Stimulated activated CD8-positive, alpha-beta memory T cell treated with anti-CD3 and anti-CD28 coated beads, Interleukin-7, amount 100 ng/mL, for 4 hours (primary cell): ENCODE measurements around the gene CCDC57.

Source experiments
- DNase-seq, 2 donors: peaks; one replicate each; pipeline ENCODE4 v3.0.0-alpha.2; 2020; ENCODE audit warnings: low read depth in 2 of 2

The CCDC57 gene

DNA sequence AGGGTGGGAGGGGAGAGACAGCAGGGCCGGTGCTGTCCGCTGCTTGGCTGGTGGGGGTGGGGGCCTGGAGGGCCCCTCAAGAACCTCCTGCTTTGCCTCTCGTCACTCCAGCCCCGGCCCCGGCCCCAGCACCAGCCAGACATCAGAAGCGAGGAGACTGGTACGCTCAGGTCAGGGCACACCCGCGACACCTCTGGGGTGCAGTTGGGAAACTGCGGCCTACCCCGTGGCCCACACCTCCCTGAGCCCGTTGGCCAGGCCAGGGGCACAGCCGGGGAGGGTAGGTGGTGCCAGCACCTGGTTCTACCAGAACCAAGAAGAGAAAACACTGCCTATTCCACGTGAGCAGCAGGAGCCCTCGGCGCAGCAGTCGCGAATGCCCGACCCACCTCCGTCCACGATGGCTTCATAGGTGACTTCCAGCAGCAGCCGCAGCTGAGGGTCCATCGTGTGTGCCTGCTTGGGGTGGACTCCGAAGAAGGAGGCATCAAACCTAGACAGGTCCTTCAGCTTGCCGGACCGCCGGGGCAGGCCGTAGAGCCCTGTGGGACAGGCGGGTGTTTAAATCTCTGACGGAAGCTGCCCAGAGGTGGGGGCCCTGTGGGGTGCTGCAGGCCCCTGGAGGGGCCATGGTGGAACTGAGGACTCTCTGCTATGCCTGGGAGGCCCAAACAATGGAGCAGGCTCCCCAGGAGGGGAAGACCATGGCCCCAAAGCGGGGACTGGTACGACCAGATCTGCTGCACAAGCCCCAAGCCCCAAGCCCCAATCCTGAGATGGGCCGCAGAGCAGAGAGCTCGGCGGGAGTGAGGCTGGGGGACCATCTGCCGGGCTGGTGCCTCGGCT lies 117.5 kb downstream of the CCDC57 start:
- DNase-seq = no peak

- DNase-seq = no peak
Measured at GRCh38 chr17:82092995-82093751, 119.5 kb downstream of the CCDC57 start.

DNA sequence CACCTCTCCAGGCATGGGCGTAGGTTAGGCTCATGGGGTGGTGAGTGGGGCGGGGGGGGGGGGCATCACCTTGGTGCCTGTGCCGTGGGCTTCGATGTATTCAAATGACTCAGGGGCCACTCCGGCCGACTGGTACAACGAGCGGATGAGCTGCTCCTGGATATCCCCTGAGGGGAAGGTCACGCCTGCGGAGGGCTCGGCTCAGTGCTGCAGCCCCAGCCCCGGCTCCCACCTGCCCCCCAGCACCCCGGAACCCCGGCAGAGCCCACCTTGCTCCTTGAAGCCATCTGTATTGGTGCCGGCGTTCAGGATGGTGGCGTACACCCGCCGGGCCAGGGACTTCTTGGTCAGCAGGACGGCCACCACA lies 120.0 kb downstream of the CCDC57 start:
- no peak for DNase-seq

DNA sequence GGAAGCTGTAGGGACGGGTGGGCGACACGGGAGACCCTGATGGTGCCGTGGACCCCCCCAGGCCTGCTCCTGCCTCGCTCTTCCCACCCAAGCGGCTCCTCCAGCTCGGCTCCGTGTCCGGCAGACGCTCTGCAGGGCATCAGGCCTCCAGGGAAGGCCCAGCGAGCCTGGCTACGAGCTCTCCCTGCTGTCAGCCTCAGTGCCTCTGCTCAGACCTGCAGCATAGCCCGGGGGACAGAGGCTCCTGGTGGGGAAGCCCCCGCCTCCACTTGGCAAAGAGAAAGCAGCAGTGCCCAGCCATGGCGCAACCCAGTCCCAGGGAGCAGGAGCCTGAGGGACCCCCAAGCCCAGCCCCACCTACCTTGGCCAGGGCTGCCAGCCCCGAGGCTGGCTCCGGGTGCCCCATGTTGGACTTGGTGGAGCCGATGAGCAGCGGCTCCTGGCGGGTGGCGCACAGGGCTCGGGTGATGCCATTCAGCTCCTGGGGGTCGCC lies 120.5 kb downstream of the CCDC57 start:
- DNase-seq = no peak

DNA sequence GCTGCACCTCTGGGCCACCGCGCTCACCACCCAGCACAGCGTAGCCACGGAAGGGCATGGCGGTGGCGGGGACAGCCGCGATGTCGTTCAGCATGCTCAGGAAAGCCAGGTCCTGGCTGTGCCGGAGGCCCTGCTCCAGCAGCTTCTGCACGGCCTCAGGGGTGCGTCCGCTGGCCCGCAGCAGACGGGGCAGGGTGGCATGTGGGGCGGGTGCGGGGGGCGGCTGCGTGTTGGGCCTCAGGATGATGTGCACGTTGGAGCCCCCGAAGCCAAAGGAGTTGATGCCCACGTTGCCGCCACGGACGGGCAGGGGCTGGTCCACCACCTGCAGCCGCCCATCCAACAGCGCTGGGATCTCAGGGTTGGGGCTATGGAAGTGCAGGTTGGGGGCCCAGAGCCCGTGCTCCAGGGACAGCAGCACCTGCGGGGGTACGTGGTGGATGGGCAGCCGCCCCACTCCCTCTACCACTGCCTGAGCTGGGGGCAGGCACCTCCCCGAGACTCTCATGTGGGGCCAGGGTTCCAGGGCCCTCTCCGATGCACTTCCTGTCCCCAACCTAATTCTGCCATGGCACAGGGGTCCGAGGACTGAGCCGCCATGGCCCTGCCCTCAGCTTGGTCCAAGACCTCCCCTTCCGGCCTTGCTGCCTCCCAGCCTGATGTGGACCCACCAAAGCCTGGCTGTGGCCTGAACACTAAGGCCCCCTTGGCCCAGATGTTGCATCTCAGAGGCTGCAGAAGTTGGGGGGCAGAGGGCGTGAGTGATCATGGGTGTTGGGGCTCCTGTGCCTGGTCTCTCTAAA lies 121.2 kb downstream of the CCDC57 start:
- DNase-seq = no peak

- DNase-seq = no peak
Measured at GRCh38 chr17:82090549-82091263, 121.9 kb downstream of the CCDC57 start.

DNA sequence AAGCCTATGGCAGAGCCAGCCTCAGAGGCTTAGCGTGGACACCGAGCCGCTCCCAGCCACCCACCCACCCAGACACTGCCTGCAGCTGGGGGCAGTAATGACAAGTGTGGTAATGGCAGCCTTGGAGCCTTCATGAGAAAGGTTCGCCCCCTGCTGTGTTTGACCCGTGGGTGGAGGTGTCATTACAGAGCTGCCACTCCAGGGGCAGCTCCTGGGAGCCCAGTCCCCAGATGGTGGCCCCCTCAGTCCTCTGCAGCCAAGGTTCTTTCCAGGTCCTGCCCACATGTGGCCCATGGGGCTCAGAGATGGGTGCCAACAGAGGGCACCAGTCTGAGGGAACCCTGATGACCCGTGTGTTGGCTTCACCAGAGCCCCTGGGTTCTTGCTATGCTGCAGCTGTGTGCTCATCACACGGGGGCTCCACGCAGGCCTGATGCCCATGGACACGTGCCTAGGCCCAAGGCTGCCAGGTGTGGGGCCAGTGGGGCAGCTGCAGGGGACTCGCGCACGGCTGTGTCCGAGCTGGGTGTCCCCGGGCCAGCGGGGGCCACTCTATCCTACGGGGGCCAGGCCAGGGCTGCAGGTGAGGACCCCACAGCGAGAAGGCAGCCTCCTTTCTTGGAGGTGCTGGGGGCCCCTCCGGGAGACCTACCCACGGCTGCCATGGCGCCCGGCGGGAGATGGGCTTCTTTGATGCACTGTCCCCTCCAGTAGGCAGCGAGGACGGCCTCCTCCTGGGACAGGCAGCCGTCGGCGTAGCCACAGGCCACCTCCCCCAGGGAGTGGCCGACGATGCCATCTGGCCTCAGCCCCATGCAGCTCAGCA lies 122.7 kb downstream of the CCDC57 start:
- no peak for DNase-seq

DNA sequence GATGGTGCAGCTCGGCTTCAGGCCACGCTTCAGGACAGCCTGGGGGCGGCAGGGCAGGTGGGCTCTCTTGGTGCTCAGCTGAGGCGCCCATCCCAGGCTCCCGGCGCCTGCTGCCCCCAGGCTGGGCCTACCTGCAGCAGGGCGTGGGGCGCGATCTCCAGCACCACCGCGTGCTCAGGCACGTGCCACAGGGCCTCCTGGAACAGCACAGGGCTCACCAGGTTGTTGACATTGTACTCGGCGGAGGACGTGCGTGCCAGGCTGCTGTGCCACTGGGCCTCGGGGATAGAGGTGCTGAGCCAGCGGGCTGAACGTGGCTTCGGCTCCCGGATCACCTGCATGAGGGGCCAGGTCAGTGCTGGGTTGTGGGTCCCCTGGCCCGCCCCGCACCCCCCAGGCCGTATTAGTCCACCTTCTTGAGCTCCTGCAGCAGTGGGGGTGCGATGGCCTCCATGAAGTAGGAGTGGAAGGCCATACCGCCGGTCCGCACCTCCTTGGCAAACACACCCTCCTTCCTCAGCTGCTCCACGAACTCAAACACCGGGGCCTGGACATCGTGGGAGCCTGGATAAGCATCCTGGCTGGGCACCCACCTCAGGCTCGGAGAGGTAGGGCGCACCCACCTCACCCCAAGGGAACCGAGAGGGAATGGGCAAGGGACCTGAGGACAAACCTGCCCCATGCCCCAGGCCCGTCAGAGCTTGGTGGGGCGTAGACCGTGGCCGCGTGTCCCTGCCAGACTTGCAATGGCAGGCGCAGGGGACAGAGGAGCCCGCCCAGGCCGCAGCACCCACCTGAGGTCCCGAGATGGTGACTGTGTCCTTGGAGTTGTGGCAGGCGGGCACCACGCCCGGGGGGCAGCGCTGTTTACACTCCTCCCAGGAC lies 123.6 kb downstream of the CCDC57 start:
- no peak for DNase-seq

- DNase-seq = no peak
Measured at GRCh38 chr17:82087961-82088837, 124.4 kb downstream of the CCDC57 start.

DNA sequence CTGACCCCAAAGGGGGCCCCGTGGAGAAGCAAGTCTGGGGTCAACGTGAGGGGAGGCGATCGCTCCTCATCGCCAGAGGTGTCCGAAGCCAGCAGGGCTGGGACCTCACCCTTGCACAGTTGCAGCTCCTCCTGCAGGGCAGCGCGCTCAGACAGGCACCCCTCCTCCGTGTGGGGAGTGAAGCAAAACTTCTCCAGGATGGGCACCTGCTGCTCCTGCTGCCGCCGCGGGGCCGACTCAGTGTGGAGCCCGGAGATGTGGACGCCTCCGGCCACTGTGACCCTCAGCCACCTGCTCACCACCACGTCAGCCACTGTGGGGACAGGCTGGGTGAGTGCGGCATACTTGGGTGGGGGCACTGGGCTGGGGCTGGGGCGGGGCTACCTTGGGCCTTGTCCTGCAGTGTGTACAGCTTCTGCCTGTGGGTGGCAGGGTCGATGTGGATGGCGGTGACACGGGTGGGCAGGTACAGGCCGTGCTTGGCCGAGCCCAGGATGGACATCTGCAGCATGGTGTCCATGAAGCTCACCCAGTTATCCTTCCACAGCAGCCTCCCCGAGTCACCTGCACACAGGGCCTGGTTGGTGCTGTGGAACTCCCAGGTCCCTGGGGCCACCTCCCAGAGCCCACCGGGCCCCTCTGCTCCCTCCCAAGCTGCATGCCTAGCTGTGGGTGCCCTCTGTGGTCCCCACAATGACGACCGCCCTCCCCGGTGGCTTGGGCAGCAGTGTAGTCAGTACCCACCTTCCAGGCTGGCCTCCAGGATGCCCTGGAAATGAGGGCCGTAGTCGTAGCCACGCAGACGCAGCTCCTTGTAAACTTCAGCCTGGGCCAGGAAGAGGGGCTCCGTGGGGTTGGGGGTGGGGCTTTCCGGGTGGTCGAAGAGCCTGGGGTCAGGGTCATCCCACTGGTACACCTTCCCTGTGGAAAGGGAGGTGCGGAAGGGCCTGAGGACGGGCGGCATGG lies 125.4 kb downstream of the CCDC57 start:
- DNase-seq = no peak

DNA sequence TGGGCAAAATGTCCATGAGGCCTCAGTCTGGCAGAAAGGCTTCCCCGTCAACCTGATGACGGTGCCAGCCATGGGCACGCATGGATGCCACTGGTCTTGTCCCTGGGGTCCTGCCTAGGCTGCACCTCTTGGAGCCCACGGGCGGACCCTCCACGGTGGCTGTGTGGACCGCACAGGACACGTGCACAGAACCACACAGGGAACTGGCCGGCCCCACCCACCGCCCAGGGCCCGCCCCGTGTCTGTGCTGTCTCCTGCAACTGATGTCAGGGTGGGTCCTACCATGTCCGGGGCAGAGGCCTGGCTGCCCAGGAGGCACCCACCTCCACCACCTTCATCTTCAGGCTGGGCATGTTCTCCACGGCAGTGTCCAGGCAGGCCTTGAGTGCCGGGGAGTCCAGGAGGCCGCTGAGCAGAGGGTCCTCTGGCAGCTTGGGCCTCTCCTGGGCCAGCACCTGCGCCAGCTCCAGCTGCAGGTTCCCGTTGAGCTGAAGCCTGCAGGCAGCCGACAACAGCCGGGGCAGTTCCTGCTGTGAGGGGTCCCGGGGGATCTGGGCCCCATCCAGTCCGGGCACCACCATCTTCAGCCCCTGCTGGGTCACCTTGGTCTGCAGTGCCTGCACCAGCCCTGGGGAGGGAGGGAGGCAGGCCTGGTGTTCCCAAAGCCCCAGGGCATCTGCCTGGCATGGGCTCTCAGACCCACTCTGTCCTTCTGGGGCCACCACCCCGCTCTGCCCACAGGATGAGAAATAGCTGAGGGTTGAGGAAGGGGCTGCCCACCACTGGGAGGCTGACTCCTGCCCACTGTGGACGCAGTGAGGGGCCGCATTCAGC lies 126.5 kb downstream of the CCDC57 start:
- no peak for DNase-seq

GRCh38 chr17:82085031-82085861 lies 127.4 kb downstream of the CCDC57 start:
- no peak for DNase-seq

- no peak for DNase-seq
Measured at GRCh38 chr17:82084373-82085030, 128.1 kb downstream of the CCDC57 start.

DNA sequence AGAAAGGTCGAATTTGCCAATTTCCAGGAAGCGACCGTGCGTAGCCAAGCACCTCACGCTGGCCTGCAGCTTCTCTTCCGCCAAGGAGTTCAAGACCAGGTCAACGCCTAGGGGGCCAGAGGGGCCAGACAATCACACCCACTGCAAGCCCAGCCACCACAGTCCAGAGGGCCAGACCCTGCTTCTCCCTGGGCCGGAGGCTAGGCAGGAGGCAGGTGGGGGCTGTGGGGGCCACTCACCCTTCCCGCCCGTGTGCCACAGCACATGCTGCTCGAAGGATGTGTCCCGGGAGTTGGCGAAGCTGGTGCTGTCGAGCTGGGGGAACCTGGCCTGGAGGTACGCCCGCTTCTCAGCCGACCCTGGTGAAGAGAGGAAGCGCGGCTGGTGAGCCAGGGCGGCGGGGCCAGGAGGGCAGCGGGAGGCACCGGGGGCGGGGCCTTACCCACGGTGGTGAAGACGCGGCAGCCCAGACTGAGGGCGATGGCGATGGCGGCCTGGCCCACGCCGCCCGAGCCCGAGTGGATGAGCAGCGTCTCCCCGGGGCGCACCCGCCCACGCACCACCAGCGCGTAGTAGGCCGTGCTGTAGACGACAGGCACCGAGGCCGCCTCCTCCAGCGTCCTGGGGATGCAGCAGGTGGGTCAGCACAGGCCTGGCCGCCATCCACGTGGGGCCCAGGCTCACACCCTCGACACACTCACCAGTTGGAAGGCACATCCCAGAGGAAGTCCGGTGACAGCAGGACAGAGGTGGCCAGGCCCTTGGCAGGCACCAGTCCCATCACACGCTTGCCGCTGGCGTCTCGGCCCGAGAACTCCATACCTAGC lies 128.9 kb downstream of the CCDC57 start:
- no peak for DNase-seq
